Upper lobe of left lung (tissue), 4 donors: Measurements from ENCODE around the gene PSME4.

Source experiments
- CTCF ChIP-seq, 6 experiments: fragments of 450-650 bp in 4 of 6; fragments of 200-600 bp in 2 of 6; sonication (generic) in 2 of 6; IDR thresholded peaks; one replicate each; pipeline ENCODE4 v1.5.1; 2016 to 2019; ENCODE audit warnings: antibody characterized with exemption in 6 of 6
- POLR2A ChIP-seq, 4 donors: fragments of 450-650 bp; IDR thresholded peaks; one replicate each; pipeline ENCODE4 v1.5.1; 2016 to 2017; ENCODE audit warnings: antibody characterized with exemption in 4 of 4, mild to moderate bottlenecking in 2 of 4
- POLR2AphosphoS5 ChIP-seq, 2 donors: sonication (generic); formaldehyde crosslinking; IDR thresholded peaks; one replicate each; pipeline ENCODE4 v1.5.1; 2017; ENCODE audit warnings: antibody characterized with exemption in 2 of 2

- TF ChIP-seq CTCF (IDR thresholded peaks at IDR 0.05) (no peak), POLR2A (IDR thresholded peaks at IDR 0.05) (no peak), POLR2AphosphoS5 (IDR thresholded peaks at IDR 0.05) (no peak)
These were observed 57.1 kb downstream of the PSME4 start for GRCh38 chr2:53913721-53914120.
